ENCODE measurements around the gene GPHA2.

The GPHA2 gene

DNA sequence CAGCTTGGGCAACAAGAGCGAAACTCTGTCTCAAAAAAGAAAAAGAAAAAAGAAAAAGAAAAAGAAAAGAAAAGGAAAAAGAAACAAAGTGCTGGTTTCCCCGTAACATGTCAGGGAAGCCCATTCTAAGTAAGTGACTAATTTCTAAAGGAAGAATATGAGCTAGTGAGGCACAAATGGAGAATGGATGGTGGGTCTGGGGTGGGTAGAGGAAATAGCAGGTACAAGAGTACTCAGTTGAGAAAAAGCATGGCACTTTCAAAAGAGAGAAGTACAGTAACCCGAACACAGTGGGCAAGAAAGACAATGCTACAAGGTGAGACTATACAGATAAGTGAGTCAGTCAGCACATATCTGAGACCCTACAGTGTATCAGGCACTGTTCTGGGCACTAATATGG lies 31.7 kb upstream of the GPHA2 start:
- no peak for TF ChIP-seq CTCF (IDR thresholded peaks at IDR 0.05; ENCODE audit: extremely low read depth, insufficient read depth, missing control alignments)
- no peak for DNase-seq (ENCODE audit: low spot score)
- in situ Hi-C loops (cut with MboI; ENCODE audit: low pct_unique_long_range_greater_than_20kb, low sequenced_read_pairs, unreplicated experiment) = no loop called here

DNA sequence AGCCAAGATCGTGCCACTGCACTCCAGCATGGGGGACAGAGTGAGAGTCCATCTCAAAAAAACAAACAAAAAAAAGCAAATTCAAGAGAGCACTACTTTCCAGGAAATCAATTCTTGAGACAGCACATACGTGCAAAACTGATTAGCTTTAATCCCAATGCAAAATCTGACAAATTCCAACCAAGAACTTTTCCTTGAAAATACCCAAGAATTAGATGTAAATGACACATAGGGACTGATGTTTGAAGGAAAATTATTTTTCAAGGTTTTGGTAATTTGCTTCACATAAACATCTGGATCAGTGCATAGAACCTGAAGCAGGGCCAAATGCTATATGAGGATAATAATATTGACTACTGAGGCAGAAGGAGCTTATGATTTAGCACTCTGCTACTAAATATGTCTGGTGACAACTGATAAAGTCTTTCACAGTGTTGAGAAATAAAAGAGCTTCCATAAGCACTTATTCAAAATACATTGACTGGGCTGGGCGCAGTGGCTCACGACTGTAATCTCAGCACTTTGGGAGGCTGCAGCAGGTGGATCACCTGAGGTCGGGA lies 27.5 kb upstream of the GPHA2 start:
- DNase-seq (ENCODE audit: low spot score) = no peak
- in situ Hi-C loops (cut with MboI; ENCODE audit: low pct_unique_long_range_greater_than_20kb, low sequenced_read_pairs, unreplicated experiment) = no loop called here
- no peak for TF ChIP-seq CTCF (IDR thresholded peaks at IDR 0.05; ENCODE audit: extremely low read depth, insufficient read depth, missing control alignments)

DNA sequence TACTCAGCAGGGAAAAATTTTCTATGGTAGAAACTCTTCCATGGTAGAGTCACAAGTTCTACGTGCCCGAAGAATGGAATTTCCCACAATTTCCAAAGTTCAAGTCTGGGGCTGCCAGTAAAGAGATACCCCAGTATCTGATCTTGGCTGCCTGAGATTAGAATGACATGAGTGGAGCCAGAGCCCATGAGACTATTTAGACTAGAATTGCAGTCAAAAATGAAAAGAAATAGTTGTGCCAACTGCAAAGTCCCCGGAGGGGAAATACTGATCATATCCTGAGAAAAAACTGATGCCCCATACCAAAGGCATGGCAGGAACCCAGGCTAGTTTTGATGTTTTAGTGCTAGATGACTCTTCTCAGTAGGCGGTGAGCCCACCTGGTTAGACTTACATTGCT lies 25.0 kb upstream of the GPHA2 start:
- no peak for TF ChIP-seq CTCF (IDR thresholded peaks at IDR 0.05; ENCODE audit: extremely low read depth, insufficient read depth, missing control alignments)
- no peak for DNase-seq (ENCODE audit: low spot score)
- in situ Hi-C loops (cut with MboI; ENCODE audit: low pct_unique_long_range_greater_than_20kb, low sequenced_read_pairs, unreplicated experiment) = no loop called here

- DNase-seq (ENCODE audit: low spot score) = no peak
- no peak for TF ChIP-seq CTCF (IDR thresholded peaks at IDR 0.05; ENCODE audit: extremely low read depth, insufficient read depth, missing control alignments)
- in situ Hi-C loops (cut with MboI; ENCODE audit: low pct_unique_long_range_greater_than_20kb, low sequenced_read_pairs, unreplicated experiment) = no loop called here
These were observed 23.8 kb upstream of the GPHA2 start for GRCh38 chr11:64959498-64959897.

DNA sequence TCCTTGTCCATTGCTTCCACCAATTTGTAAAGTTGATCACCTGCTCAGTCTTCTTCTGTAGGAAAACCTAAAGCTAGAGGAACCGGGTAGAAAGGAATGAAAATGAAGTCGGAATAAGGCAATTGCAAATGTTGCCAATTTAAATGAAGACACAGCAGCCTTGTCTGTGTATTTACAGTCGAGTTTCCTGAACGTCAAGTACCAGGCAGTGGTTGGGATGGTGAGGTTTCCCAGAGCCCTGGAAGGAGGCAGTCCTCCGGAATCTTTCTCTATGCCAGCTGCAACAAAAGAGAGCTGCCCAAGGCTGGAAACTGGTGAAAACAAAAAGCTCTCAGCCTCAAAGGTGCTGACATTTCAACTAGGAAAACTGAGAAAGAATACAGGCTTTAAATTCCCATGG lies 18.5 kb upstream of the GPHA2 start:
- in situ Hi-C loops (cut with MboI; ENCODE audit: low pct_unique_long_range_greater_than_20kb, low sequenced_read_pairs, unreplicated experiment) = no loop called here
- DNase-seq (ENCODE audit: low spot score) = no peak
- TF ChIP-seq CTCF (IDR thresholded peaks at IDR 0.05; ENCODE audit: extremely low read depth, insufficient read depth, missing control alignments) = no peak

- in situ Hi-C loops (cut with MboI; ENCODE audit: low pct_unique_long_range_greater_than_20kb, low sequenced_read_pairs, unreplicated experiment) = no loop called here
- no peak for DNase-seq (ENCODE audit: low spot score)
- no peak for TF ChIP-seq CTCF (IDR thresholded peaks at IDR 0.05; ENCODE audit: extremely low read depth, insufficient read depth, missing control alignments)
These were observed 15.8 kb upstream of the GPHA2 start for GRCh38 chr11:64951529-64951928.
